ENCODE measurements around the gene DCTN3. TPM values are rescaled to one million over a fixed set of nuclear protein-coding genes. Genes with fewer than 3 reads are reported as not detected.
A peak's percentile ranks its signal among the peaks of the same experiment; 100 is the strongest.

The DCTN3 gene
- total RNA-seq, 2 experiments from 2014 or later, result 65.9 to 68.4 TPM

- intact Hi-C loops (cut with DNase I, micrococcal nuclease), result loop anchor here (1.0 to 10.0 kb wide), 5 partner anchors 14 to 1180 kb away; partner anchors contain the start of genes RPP25L (in 2 of the 2), DCTN3 (in 1 of the 2), DNAI1 (in 1 of the 2) and FAM219A (in 1 of the 2)
- Mint-ChIP-seq H3K4me3 (no peak overlapping the region), H3K36me3 (ENCODE audit: low read depth) (peaks cover 21% of the 10 kb centered on the region), H3K27me3 (peaks cover 7% of the 10 kb centered on the region), H3K4me1 (peaks cover 37% of the 10 kb centered on the region), H3K27ac (no peak overlapping the region), H3K9me3 (ENCODE audit: low read depth) (no peaks in the 10 kb centered on the region)
- ChIA-PET POLR2A (no interaction called here), CTCF (interaction anchor here (0.6 to 8.3 kb wide), 32 partner anchors 9 to 1097 kb away, joined by 3 to 131 read pairs (median 4); partner anchors contain the start of genes CCL19, CCL27, DCTN3 and GALT)
- no peak for DNase-seq
- no peak for ATAC-seq
Observed at GRCh38 chr9:34634551-34635248, 14.4 kb upstream of the DCTN3 start.

GRCh38 chr9:34633851-34634550 is 13.7 kb upstream of the DCTN3 start:
- POLR2A ChIA-PET, result no interaction called here
- Mint-ChIP-seq H3K36me3 (ENCODE audit: low read depth) (peaks cover 21% of the 10 kb centered on the region), H3K9me3 (ENCODE audit: low read depth) (no peaks in the 10 kb centered on the region), H3K4me3 (no peak overlapping the region), H3K27ac (no peak overlapping the region), H3K4me1 (peaks cover 42% of the 10 kb centered on the region), H3K27me3 (peaks cover 12% of the 10 kb centered on the region)
- ATAC-seq (peak; percentile 34), DNase-seq (peak; percentile 87)
- intact Hi-C loops (cut with DNase I, micrococcal nuclease), result loop anchor here (1.0 to 10.0 kb wide), 3 partner anchors 14 to 1181 kb away; partner anchors contain the start of genes RPP25L (in 2 of the 2), DCTN3 (in 1 of the 2), HINT2 (in 1 of the 2) and SPAG8 (in 1 of the 2)
- CTCF ChIA-PET, result interaction anchor here (0.6 to 8.3 kb wide), 32 partner anchors 9 to 1098 kb away, joined by 3 to 131 read pairs (median 4); partner anchors contain the start of genes CCL19, CCL27, DCTN3 and GALT

- H3K9me3 Mint-ChIP-seq (ENCODE audit: low read depth), result no peaks in the 10 kb centered on the region
- CTCF ChIA-PET, result interaction anchor here (0.6 to 8.3 kb wide), 24 partner anchors 8 to 1346 kb away, joined by 3 to 131 read pairs (median 6); partner anchors contain the start of genes CCL27, DCTN3, GALT and IL11RA
- ATAC-seq, result no peak
- no peak overlapping the region for H3K4me3 Mint-ChIP-seq
- H3K36me3 Mint-ChIP-seq (ENCODE audit: low read depth), result peaks cover 21% of the 10 kb centered on the region
- POLR2A ChIA-PET, result no interaction called here
- H3K27me3 Mint-ChIP-seq, result peaks cover 17% of the 10 kb centered on the region
- H3K27ac Mint-ChIP-seq, result no peak overlapping the region
- peaks cover 38% of the 10 kb centered on the region for H3K4me1 Mint-ChIP-seq
- intact Hi-C loops (cut with DNase I, micrococcal nuclease), result loop anchor here in 1 of 2 experiments (10.0 kb wide), 1 partner anchor 1182 kb away; the partner anchor contains the start of genes HINT2 and SPAG8
- no peak for DNase-seq
Observed at GRCh38 chr9:34633166-34633565, 12.9 kb upstream of the DCTN3 start.

- ChIA-PET CTCF (interaction anchor here (0.8 to 1.4 kb wide), 3 partner anchors 10 to 20 kb away, joined by 3 to 4 read pairs (median 3); partner anchors contain the start of gene DCTN3), POLR2A (no interaction called here)
- H3K27me3 Mint-ChIP-seq, result peaks cover 31% of the 10 kb centered on the region
- H3K27ac Mint-ChIP-seq, result no peak overlapping the region
- no peaks in the 10 kb centered on the region for H3K9me3 Mint-ChIP-seq (ENCODE audit: low read depth)
- peaks cover 10% of the 10 kb centered on the region for H3K36me3 Mint-ChIP-seq (ENCODE audit: low read depth)
- H3K4me1 Mint-ChIP-seq, result peaks cover 28% of the 10 kb centered on the region
- no peak overlapping the region for H3K4me3 Mint-ChIP-seq
- intact Hi-C loops (cut with DNase I, micrococcal nuclease), result loop anchor here in 1 of 2 experiments (10.0 kb wide), 1 partner anchor 1184 kb away; the partner anchor contains the start of genes HINT2 and SPAG8
- ATAC-seq, result no peak
- DNase-seq, result no peak
Observed at GRCh38 chr9:34630402-34631154, 10.3 kb upstream of the DCTN3 start.

GRCh38 chr9:34629491-34629808 is 9.2 kb upstream of the DCTN3 start:
- DNase-seq, result no peak
- no peak for ATAC-seq
- peaks cover 37% of the 10 kb centered on the region for H3K27me3 Mint-ChIP-seq
- peak overlapping the region; percentile 61 for H3K4me3 Mint-ChIP-seq
- intact Hi-C loops (cut with DNase I, micrococcal nuclease), result no loop called here
- H3K4me1 Mint-ChIP-seq, result peaks cover 17% of the 10 kb centered on the region
- no peaks in the 10 kb centered on the region for H3K36me3 Mint-ChIP-seq (ENCODE audit: low read depth)
- no peaks in the 10 kb centered on the region for H3K9me3 Mint-ChIP-seq (ENCODE audit: low read depth)
- ChIA-PET POLR2A (no interaction called here), CTCF (interaction anchor here (0.7 to 2.6 kb wide), 3 partner anchors 10 to 26 kb away, joined by 3 to 9 read pairs (median 8); partner anchors contain the start of genes DCTN3 and GALT)
- H3K27ac Mint-ChIP-seq, result no peak overlapping the region

- intact Hi-C loops (cut with DNase I, micrococcal nuclease), result no loop called here
- no peaks in the 10 kb centered on the region for H3K9me3 Mint-ChIP-seq (ENCODE audit: low read depth)
- peak; percentile 69 for DNase-seq
- peak; percentile 78 for ATAC-seq
- H3K36me3 Mint-ChIP-seq (ENCODE audit: low read depth), result no peaks in the 10 kb centered on the region
- H3K27me3 Mint-ChIP-seq, result peaks cover 41% of the 10 kb centered on the region
- ChIA-PET CTCF (interaction anchor here (0.7 to 2.6 kb wide), 3 partner anchors 9 to 25 kb away, joined by 3 to 9 read pairs (median 8); partner anchors contain the start of genes DCTN3 and GALT), POLR2A (interaction anchor here (1.0 kb wide), 1 partner anchor 9 kb away, joined by 6 read pairs; no protein-coding TSS in a partner anchor)
- peak within 1 kb of the TSS; percentile 15 for H3K27ac Mint-ChIP-seq
- H3K4me3 Mint-ChIP-seq, result peak within 1 kb of the TSS; percentile 62
- H3K4me1 Mint-ChIP-seq, result peaks cover 16% of the 10 kb centered on the region
Observed at GRCh38 chr9:34628656-34629490, 8.6 kb upstream of the DCTN3 start, which contains the start of gene ARID3C. TSS of gene ARID3C (minus strand) at chr9:34629066. CDS start at chr9:34628014, 1,052 bp downstream.

- peaks cover 21% of the 10 kb centered on the region for H3K4me1 Mint-ChIP-seq
- ChIA-PET CTCF (interaction anchor here (0.6 to 2.6 kb wide), 4 partner anchors 8 to 244 kb away, joined by 3 to 9 read pairs (median 6); partner anchors contain the start of genes DCTN3 and GALT), POLR2A (interaction anchor here (1.0 kb wide), 1 partner anchor 8 kb away, joined by 6 read pairs; no protein-coding TSS in a partner anchor)
- intact Hi-C loops (cut with DNase I, micrococcal nuclease), result no loop called here
- no peaks in the 10 kb centered on the region for H3K36me3 Mint-ChIP-seq (ENCODE audit: low read depth)
- H3K27me3 Mint-ChIP-seq, result peaks cover 46% of the 10 kb centered on the region
- ATAC-seq, result no peak
- no peak for DNase-seq
- H3K9me3 Mint-ChIP-seq (ENCODE audit: low read depth), result no peaks in the 10 kb centered on the region
- peak overlapping the region; percentile 15 for H3K27ac Mint-ChIP-seq
- peak overlapping the region; percentile 62 for H3K4me3 Mint-ChIP-seq
Observed at GRCh38 chr9:34627716-34628655, 7.7 kb upstream of the DCTN3 start.

- Mint-ChIP-seq H3K36me3 (ENCODE audit: low read depth) (no peaks in the 10 kb centered on the region), H3K27me3 (peaks cover 53% of the 10 kb centered on the region), H3K4me3 (no peak overlapping the region), H3K4me1 (peaks cover 26% of the 10 kb centered on the region), H3K27ac (no peak overlapping the region), H3K9me3 (ENCODE audit: low read depth) (no peaks in the 10 kb centered on the region)
- ATAC-seq, result no peak
- intact Hi-C loops (cut with DNase I, micrococcal nuclease), result no loop called here
- ChIA-PET CTCF (interaction anchor here (1.0 to 2.3 kb wide), 2 partner anchors 10 to 478 kb away, joined by 3 to 20 read pairs; partner anchors contain the start of gene STOML2), POLR2A (no interaction called here)
- no peak for DNase-seq
Observed at GRCh38 chr9:34625186-34625486, 4.8 kb upstream of the DCTN3 start.

- ChIA-PET POLR2A (no interaction called here), CTCF (interaction anchor here (0.5 to 2.3 kb wide), 3 partner anchors 10 to 478 kb away, joined by 3 to 20 read pairs (median 3); partner anchors contain the start of gene STOML2)
- no peak for ATAC-seq
- no peaks in the 10 kb centered on the region for H3K36me3 Mint-ChIP-seq (ENCODE audit: low read depth)
- DNase-seq, result no peak
- intact Hi-C loops (cut with DNase I, micrococcal nuclease), result no loop called here
- H3K4me1 Mint-ChIP-seq, result peaks cover 29% of the 10 kb centered on the region
- H3K4me3 Mint-ChIP-seq, result no peak overlapping the region
- H3K27ac Mint-ChIP-seq, result no peak overlapping the region
- H3K9me3 Mint-ChIP-seq (ENCODE audit: low read depth), result no peaks in the 10 kb centered on the region
- peaks cover 50% of the 10 kb centered on the region for H3K27me3 Mint-ChIP-seq
Observed at GRCh38 chr9:34624475-34625185, 4.3 kb upstream of the DCTN3 start.
